ENCODE data around the gene COL24A1. TPM values are rescaled to one million over a fixed set of nuclear protein-coding genes. Genes with fewer than 3 reads are reported as not detected.

The COL24A1 gene
- total RNA-seq, 1 experiment from 2014 or later = 0.03 TPM

DNA sequence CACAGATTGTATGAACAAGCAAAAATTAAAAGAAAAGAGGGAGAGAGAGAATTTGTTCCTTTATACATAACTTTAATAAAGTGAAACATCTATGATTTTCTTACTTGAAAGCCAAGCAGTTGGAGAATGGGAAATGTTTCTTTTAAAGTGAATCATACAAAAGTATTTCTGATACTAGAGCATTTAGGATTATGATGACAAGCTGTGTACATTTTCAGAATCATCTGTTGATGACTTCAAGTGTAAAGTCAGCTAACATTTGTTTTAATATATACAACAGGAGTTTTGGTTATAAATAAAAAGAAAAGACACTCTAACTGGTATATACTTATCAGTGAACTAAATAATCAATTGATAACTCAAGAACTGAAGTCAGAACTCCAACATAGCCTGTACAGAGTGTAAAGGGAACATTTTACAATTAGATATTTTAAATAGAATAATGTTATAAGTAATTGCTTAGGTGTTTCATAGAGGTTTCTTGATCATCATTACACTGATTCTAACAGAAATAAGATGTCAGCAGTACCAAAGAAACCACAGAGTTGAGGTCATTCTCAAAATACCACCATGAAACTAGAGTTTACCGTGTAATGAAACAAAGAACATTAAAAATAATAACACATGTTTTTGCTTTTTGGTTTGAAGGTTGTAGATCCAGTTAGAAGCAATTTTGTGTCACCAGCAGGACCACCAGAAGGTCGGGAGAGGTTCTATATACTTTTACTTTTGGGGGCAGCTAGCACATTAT, 103.4 kb downstream of the COL24A1 start:
- H3K9me3 ChIP-seq (replicated peaks) = no peaks in the 10 kb centered on the region
- no peak overlapping the region for H3K27ac ChIP-seq
- H3K27me3 ChIP-seq (replicated peaks) = no peaks in the 10 kb centered on the region
- H3K36me3 ChIP-seq = no peaks in the 10 kb centered on the region
- H3K4me3 ChIP-seq = no peak overlapping the region
- no peak for DNase-seq (ENCODE audit: low read depth in 1 of 2, low spot score in 2 of 2)
- H3K4me1 ChIP-seq (replicated peaks) = no peaks in the 10 kb centered on the region

DNA sequence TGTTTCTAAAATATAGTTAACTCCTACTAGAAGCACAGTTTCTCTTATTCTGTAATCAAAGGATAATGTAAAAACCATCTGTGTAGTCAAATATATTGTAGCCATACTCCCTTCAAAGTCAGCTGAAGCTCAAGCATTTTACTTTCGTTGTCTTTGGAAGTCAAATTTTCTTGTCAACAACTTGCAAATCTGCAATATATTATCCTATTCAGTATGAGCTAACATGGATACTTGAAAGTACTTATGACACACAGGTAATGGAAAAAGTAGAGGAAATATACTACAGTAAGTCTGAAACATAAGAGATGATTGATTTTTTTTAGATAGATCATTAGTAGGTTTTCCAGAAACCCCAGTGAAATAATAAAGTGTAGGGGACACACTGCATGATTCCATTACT, 121.5 kb downstream of the COL24A1 start:
- H3K9me3 ChIP-seq (replicated peaks) = no peaks in the 10 kb centered on the region
- DNase-seq (ENCODE audit: low read depth in 1 of 2, low spot score in 2 of 2) = no peak
- no peaks in the 10 kb centered on the region for H3K4me1 ChIP-seq (replicated peaks)
- H3K27me3 ChIP-seq (replicated peaks) = no peaks in the 10 kb centered on the region; the same call in none of the 2 replicates
- H3K4me3 ChIP-seq = no peak overlapping the region
- H3K27ac ChIP-seq = no peak overlapping the region
- H3K36me3 ChIP-seq = no peaks in the 10 kb centered on the region

DNA sequence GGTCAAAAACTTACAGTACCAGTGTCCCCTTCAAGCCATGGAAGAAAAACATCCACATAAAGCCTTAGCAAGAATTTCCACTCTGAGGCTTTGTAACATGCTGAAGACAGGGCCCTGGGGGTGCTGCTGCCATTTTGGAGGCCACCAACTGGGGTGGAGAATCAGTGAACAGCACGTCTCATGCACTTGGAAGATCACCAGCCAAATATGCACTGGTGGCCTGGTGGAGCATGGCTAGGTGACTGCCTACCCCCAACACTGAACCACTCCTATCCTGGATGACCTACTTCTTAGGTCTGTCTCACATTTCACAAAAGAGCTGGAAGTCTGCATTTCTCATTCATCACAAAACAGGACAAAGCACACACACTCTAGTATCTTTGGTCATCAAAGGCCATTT, 126.4 kb downstream of the COL24A1 start:
- no peaks in the 10 kb centered on the region for H3K36me3 ChIP-seq
- H3K27ac ChIP-seq = no peak overlapping the region
- no peaks in the 10 kb centered on the region; the same call in 1 of the 2 replicates for H3K27me3 ChIP-seq (replicated peaks)
- no peaks in the 10 kb centered on the region for H3K4me1 ChIP-seq (replicated peaks)
- H3K9me3 ChIP-seq (replicated peaks) = no peaks in the 10 kb centered on the region
- no peak for DNase-seq (ENCODE audit: low read depth in 1 of 2, low spot score in 2 of 2)
- H3K4me3 ChIP-seq = no peak overlapping the region

GRCh38 chr1:86018283-86018923, 138.2 kb downstream of the COL24A1 start:
- Histone ChIP-seq H3K27me3 (replicated peaks) (peaks cover 3% of the 10 kb centered on the region; the same call in 1 of the 2 replicates), H3K27ac (no peak overlapping the region), H3K36me3 (no peaks in the 10 kb centered on the region), H3K4me1 (replicated peaks) (no peaks in the 10 kb centered on the region), H3K4me3 (no peak overlapping the region), H3K9me3 (replicated peaks) (no peaks in the 10 kb centered on the region)
- DNase-seq (ENCODE audit: low read depth in 1 of 2, low spot score in 2 of 2) = peak in 1 of 2 experiments; percentile 52

GRCh38 chr1:86016076-86016759, 140.4 kb downstream of the COL24A1 start:
- no peak for DNase-seq (ENCODE audit: low read depth in 1 of 2, low spot score in 2 of 2)
- Histone ChIP-seq H3K4me3 (no peak overlapping the region), H3K4me1 (replicated peaks) (no peaks in the 10 kb centered on the region), H3K27me3 (replicated peaks) (no peaks in the 10 kb centered on the region; the same call in 1 of the 2 replicates), H3K36me3 (no peaks in the 10 kb centered on the region), H3K9me3 (replicated peaks) (no peaks in the 10 kb centered on the region), H3K27ac (no peak overlapping the region)

DNA sequence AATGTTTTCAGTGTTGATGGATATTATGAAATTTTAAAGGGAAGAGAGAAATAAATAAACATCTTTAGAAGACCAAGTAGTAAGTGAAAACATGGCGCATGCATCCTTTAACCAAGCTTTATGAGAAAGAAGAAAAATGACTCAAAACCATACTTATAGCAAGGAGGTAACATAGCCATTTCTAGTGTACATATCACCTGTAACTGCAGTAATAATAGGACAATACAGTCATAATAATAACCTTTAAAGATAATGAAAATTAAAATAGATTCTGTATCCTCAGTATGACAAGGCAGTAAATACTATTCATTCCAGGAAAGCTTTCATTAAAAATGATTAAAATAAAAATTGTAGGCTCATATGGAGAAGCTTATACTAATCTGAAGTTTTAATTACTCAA, 141.2 kb downstream of the COL24A1 start:
- Histone ChIP-seq H3K4me3 (no peak overlapping the region), H3K9me3 (replicated peaks) (no peaks in the 10 kb centered on the region), H3K36me3 (no peaks in the 10 kb centered on the region), H3K4me1 (replicated peaks) (no peaks in the 10 kb centered on the region), H3K27ac (no peak overlapping the region), H3K27me3 (replicated peaks) (peaks cover 2% of the 10 kb centered on the region; the same call in 1 of the 2 replicates)
- no peak for DNase-seq (ENCODE audit: low read depth in 1 of 2, low spot score in 2 of 2)

GRCh38 chr1:86000601-86001000, 156.0 kb downstream of the COL24A1 start:
- no peak for DNase-seq (ENCODE audit: low read depth in 1 of 2, low spot score in 2 of 2)
- Histone ChIP-seq H3K9me3 (replicated peaks) (no peaks in the 10 kb centered on the region; the same call in 1 of the 2 replicates), H3K4me3 (no peak overlapping the region), H3K4me1 (replicated peaks) (no peaks in the 10 kb centered on the region), H3K27ac (no peak overlapping the region), H3K27me3 (replicated peaks) (no peaks in the 10 kb centered on the region), H3K36me3 (no peaks in the 10 kb centered on the region)

GRCh38 chr1:85998105-85998855, 158.3 kb downstream of the COL24A1 start:
- H3K9me3 ChIP-seq (replicated peaks) = no peaks in the 10 kb centered on the region
- H3K27me3 ChIP-seq (replicated peaks) = no peaks in the 10 kb centered on the region
- no peak overlapping the region for H3K4me3 ChIP-seq
- no peak for DNase-seq (ENCODE audit: low read depth in 1 of 2, low spot score in 2 of 2)
- H3K36me3 ChIP-seq = no peaks in the 10 kb centered on the region
- no peak overlapping the region for H3K27ac ChIP-seq
- no peaks in the 10 kb centered on the region for H3K4me1 ChIP-seq (replicated peaks)

GRCh38 chr1:85992791-85993190, 163.8 kb downstream of the COL24A1 start:
- Histone ChIP-seq H3K4me3 (no peak overlapping the region), H3K27ac (no peak overlapping the region), H3K27me3 (replicated peaks) (no peaks in the 10 kb centered on the region; the same call in 1 of the 2 replicates), H3K9me3 (replicated peaks) (no peaks in the 10 kb centered on the region), H3K4me1 (replicated peaks) (no peaks in the 10 kb centered on the region), H3K36me3 (no peaks in the 10 kb centered on the region)
- DNase-seq (ENCODE audit: low read depth in 1 of 2, low spot score in 2 of 2) = no peak

GRCh38 chr1:85991261-85991660, 165.3 kb downstream of the COL24A1 start:
- no peaks in the 10 kb centered on the region; the same call in 1 of the 2 replicates for H3K27me3 ChIP-seq (replicated peaks)
- no peak overlapping the region for H3K4me3 ChIP-seq
- no peak for DNase-seq (ENCODE audit: low read depth in 1 of 2, low spot score in 2 of 2)
- no peaks in the 10 kb centered on the region for H3K36me3 ChIP-seq
- H3K27ac ChIP-seq = no peak overlapping the region
- H3K4me1 ChIP-seq (replicated peaks) = no peaks in the 10 kb centered on the region
- no peaks in the 10 kb centered on the region for H3K9me3 ChIP-seq (replicated peaks)

GRCh38 chr1:85984636-85985035, 171.9 kb downstream of the COL24A1 start:
- Histone ChIP-seq H3K4me1 (replicated peaks) (no peaks in the 10 kb centered on the region), H3K36me3 (no peaks in the 10 kb centered on the region), H3K9me3 (replicated peaks) (no peaks in the 10 kb centered on the region), H3K27ac (no peak overlapping the region), H3K4me3 (no peak overlapping the region), H3K27me3 (replicated peaks) (no peaks in the 10 kb centered on the region; the same call in 1 of the 2 replicates)
- DNase-seq (ENCODE audit: low read depth in 1 of 2, low spot score in 2 of 2) = no peak

GRCh38 chr1:85983316-85983715, 173.3 kb downstream of the COL24A1 start:
- H3K4me3 ChIP-seq = no peak overlapping the region
- no peaks in the 10 kb centered on the region for H3K4me1 ChIP-seq (replicated peaks)
- no peaks in the 10 kb centered on the region for H3K9me3 ChIP-seq (replicated peaks)
- no peak for DNase-seq (ENCODE audit: low read depth in 1 of 2, low spot score in 2 of 2)
- H3K27ac ChIP-seq = no peak overlapping the region
- no peaks in the 10 kb centered on the region; the same call in 1 of the 2 replicates for H3K27me3 ChIP-seq (replicated peaks)
- H3K36me3 ChIP-seq = no peaks in the 10 kb centered on the region

DNA sequence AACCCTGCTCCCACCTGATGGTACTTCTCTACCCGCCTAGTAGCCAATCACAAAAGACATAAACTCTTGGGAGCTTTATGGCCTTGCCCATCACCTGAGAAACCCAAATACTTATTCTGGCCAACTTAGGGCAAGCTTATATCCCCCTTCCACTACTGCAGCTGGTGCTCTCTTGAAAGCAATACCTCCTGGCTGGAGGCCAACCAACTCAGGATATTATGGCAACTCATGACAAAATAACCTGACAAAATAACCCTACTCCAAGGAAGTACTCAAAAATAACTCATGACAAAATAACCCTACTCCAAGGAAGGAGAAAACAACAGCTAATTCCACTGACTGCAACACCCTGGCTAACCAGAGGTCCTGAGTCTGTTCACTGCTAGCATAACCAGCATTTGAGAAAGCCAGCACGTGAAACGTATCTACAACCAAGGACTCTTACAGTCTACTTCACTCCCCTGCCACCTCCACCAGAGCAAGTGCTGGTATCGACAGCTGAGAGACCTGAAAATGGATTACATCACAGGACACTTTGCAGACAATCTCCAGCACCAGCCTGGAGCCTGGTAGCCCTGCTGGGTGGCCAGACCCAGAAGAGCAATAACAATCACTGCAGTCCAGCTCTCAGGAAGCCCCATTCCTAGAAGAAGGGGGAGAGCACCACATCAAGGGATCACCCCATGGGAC, 179.9 kb downstream of the COL24A1 start:
- DNase-seq (ENCODE audit: low read depth in 1 of 2, low spot score in 2 of 2) = no peak
- Histone ChIP-seq H3K9me3 (replicated peaks) (no peaks in the 10 kb centered on the region), H3K27ac (no peak overlapping the region), H3K4me1 (replicated peaks) (no peaks in the 10 kb centered on the region), H3K36me3 (no peaks in the 10 kb centered on the region), H3K4me3 (no peak overlapping the region), H3K27me3 (replicated peaks) (no peaks in the 10 kb centered on the region; the same call in 1 of the 2 replicates)
